ENCODE measurements around the gene COLQ. TPM values are rescaled to one million over a fixed set of nuclear protein-coding genes. Genes with fewer than 3 reads are reported as not detected.

The COLQ gene
- total and polyA plus RNA-seq, 4 donors, result 0.27 to 2.6 (median 0.67) TPM

DNA sequence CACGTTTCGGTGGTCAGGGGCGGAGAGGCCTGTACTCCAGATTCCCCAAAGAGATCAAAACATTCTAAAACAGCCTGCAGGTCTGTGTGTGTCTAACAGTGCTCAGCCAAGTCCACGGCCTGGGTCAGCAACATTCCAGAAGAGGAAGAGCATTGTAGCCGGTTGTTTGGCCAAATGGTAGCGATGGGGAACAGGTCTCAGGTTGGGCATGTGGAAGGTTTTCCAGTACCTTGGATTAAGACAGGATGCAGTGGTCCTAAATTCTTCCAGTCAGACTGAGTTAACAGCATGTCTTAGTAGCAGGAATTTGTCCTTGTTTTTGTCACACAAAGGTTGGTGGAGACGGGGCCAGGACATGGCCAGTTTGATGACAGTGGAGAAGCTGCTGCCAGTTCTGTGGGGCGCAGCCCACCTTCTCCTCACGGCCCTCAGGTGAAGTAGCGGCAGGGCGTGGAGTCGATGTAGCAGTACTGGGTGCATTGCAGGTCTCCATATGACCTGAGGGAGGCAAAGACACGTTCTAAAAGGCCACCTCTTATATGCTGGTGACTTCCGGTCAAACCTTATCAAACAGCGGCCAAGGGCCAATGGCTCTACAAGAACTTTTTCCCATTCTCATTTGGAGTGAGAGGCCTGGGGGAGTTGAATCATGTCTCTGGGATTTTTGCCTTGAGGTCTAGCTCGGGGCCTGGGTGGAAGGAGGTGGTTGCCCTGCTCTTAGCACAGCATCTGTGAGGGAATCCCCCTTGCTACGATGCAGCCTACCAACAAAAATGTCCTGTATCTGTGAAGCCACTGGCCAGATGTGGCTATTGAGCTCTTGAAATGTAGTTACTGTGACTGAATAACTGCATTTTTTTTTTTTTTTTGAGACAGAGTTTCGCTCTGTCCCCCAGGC is 70.0 kb downstream of the COLQ start:
- no peaks in the 10 kb centered on the region for H3K27me3 ChIP-seq (ENCODE audit: control insufficient read depth in 4 of 4, insufficient read depth in 4 of 4, low read length in 3 of 4)
- no peaks in the 10 kb centered on the region for H3K9me3 ChIP-seq (ENCODE audit: control insufficient read depth in 4 of 4, low read length in 3 of 4)
- peaks cover 0 to 8% (median 0%) of the 10 kb centered on the region in 4 donors for H3K36me3 ChIP-seq (ENCODE audit: control insufficient read depth in 4 of 4, insufficient read depth in 3 of 4, low read depth in 1 of 4, low read length in 3 of 4)
- no peak overlapping the region for H3K4me3 ChIP-seq (ENCODE audit: low read depth in 1 of 3, low read length in 3 of 3)
- H3K27ac ChIP-seq (ENCODE audit: low read depth in 1 of 2, low read length in 2 of 2), result no peak overlapping the region
- H3K4me1 ChIP-seq (ENCODE audit: control insufficient read depth in 4 of 4, insufficient read depth in 4 of 4, low read length in 3 of 4), result no peaks in the 10 kb centered on the region
- TF ChIP-seq SP1 (IDR thresholded peaks at IDR 0.05), result no peak
- no peak for TF ChIP-seq FOXA2 (IDR thresholded peaks at IDR 0.05)
- no peak for TF ChIP-seq TAF1 (conservative IDR thresholded peaks at IDR 0.05)
- no peak for TF ChIP-seq HNF4A (conservative IDR thresholded peaks at IDR 0.05)
- TF ChIP-seq FOXA1 (IDR thresholded peaks at IDR 0.05), result no peak
- TF ChIP-seq RXRA (IDR thresholded peaks at IDR 0.05), result no peak
- TF ChIP-seq, protein P1, sequence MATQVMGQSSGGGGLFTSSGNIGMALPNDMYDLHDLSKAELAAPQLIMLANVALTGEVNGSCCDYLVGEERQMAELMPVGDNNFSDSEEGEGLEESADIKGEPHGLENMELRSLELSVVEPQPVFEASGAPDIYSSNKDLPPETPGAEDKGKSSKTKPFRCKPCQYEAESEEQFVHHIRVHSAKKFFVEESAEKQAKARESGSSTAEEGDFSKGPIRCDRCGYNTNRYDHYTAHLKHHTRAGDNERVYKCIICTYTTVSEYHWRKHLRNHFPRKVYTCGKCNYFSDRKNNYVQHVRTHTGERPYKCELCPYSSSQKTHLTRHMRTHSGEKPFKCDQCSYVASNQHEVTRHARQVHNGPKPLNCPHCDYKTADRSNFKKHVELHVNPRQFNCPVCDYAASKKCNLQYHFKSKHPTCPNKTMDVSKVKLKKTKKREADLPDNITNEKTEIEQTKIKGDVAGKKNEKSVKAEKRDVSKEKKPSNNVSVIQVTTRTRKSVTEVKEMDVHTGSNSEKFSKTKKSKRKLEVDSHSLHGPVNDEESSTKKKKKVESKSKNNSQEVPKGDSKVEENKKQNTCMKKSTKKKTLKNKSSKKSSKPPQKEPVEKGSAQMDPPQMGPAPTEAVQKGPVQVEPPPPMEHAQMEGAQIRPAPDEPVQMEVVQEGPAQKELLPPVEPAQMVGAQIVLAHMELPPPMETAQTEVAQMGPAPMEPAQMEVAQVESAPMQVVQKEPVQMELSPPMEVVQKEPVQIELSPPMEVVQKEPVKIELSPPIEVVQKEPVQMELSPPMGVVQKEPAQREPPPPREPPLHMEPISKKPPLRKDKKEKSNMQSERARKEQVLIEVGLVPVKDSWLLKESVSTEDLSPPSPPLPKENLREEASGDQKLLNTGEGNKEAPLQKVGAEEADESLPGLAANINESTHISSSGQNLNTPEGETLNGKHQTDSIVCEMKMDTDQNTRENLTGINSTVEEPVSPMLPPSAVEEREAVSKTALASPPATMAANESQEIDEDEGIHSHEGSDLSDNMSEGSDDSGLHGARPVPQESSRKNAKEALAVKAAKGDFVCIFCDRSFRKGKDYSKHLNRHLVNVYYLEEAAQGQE (IDR thresholded peaks at IDR 0.05), result no peak
- no peak for TF ChIP-seq EGR1 (IDR thresholded peaks at IDR 0.05; ENCODE audit: low read depth in 2 of 2)
- TF ChIP-seq HNF4G (IDR thresholded peaks at IDR 0.05), result no peak
- TF ChIP-seq NR2F2 (IDR thresholded peaks at IDR 0.05), result no peak
- TF ChIP-seq JUND (IDR thresholded peaks at IDR 0.05), result no peak
- no peak for TF ChIP-seq YY1 (IDR thresholded peaks at IDR 0.05)
- no peak for TF ChIP-seq CTCF (IDR thresholded peaks at IDR 0.05; ENCODE audit: low read depth, low read length, missing input control)
- no peak for DNase-seq (ENCODE audit: low spot score)
- 95% methylated on average over 18 of the region's 18 CpGs for WGBS
- H3K9ac ChIP-seq (ENCODE audit: low read depth in 1 of 2, low read length in 2 of 2), result no peak overlapping the region

GRCh38 chr3:15450438-15451215 is 70.9 kb downstream of the COLQ start:
- Histone ChIP-seq H3K9ac (ENCODE audit: low read depth in 1 of 2, low read length in 2 of 2) (no peak overlapping the region), H3K4me1 (ENCODE audit: control insufficient read depth in 4 of 4, insufficient read depth in 4 of 4, low read length in 3 of 4) (no peaks in the 10 kb centered on the region), H3K9me3 (ENCODE audit: control insufficient read depth in 4 of 4, low read length in 3 of 4) (no peaks in the 10 kb centered on the region), H3K27me3 (ENCODE audit: control insufficient read depth in 4 of 4, insufficient read depth in 4 of 4, low read length in 3 of 4) (no peaks in the 10 kb centered on the region), H3K27ac (ENCODE audit: low read depth in 1 of 2, low read length in 2 of 2) (no peak overlapping the region), H3K4me3 (ENCODE audit: low read depth in 1 of 3, low read length in 3 of 3) (no peak overlapping the region), H3K36me3 (ENCODE audit: control insufficient read depth in 4 of 4, insufficient read depth in 3 of 4, low read depth in 1 of 4, low read length in 3 of 4) (peaks cover 0 to 8% (median 0%) of the 10 kb centered on the region in 4 donors)
- WGBS, result 96% methylated on average over 12 of the region's 12 CpGs
- no peak for DNase-seq (ENCODE audit: low spot score)
- no peak for TF ChIP-seq CTCF (IDR thresholded peaks at IDR 0.05; ENCODE audit: low read depth, low read length, missing input control)
- no peak for TF ChIP-seq SP1 (IDR thresholded peaks at IDR 0.05)
- no peak for TF ChIP-seq HNF4A (conservative IDR thresholded peaks at IDR 0.05)
- TF ChIP-seq EGR1 (IDR thresholded peaks at IDR 0.05; ENCODE audit: low read depth in 2 of 2), result no peak
- no peak for TF ChIP-seq GABPA (IDR thresholded peaks at IDR 0.05 in 1 of 2, conservative IDR thresholded peaks at IDR 0.05 in 1 of 2)
- TF ChIP-seq FOXA1 (IDR thresholded peaks at IDR 0.05), result no peak
- TF ChIP-seq RXRA (IDR thresholded peaks at IDR 0.05), result no peak
- TF ChIP-seq, protein P1 (IDR thresholded peaks at IDR 0.05), result no peak
- no peak for TF ChIP-seq JUND (IDR thresholded peaks at IDR 0.05)
- TF ChIP-seq, protein P2, sequence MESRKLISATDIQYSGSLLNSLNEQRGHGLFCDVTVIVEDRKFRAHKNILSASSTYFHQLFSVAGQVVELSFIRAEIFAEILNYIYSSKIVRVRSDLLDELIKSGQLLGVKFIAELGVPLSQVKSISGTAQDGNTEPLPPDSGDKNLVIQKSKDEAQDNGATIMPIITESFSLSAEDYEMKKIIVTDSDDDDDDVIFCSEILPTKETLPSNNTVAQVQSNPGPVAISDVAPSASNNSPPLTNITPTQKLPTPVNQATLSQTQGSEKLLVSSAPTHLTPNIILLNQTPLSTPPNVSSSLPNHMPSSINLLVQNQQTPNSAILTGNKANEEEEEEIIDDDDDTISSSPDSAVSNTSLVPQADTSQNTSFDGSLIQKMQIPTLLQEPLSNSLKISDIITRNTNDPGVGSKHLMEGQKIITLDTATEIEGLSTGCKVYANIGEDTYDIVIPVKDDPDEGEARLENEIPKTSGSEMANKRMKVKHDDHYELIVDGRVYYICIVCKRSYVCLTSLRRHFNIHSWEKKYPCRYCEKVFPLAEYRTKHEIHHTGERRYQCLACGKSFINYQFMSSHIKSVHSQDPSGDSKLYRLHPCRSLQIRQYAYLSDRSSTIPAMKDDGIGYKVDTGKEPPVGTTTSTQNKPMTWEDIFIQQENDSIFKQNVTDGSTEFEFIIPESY (IDR thresholded peaks at IDR 0.05), result no peak
- TF ChIP-seq FOXA2 (IDR thresholded peaks at IDR 0.05), result no peak
- no peak for TF ChIP-seq HNF4G (IDR thresholded peaks at IDR 0.05)
